Lower lobe of right lung (tissue), 2 donors: ENCODE data around the gene BDKRB2. TPM values are rescaled to one million over a fixed set of nuclear protein-coding genes. Genes with fewer than 3 reads are reported as not detected.
A peak's percentile ranks its signal among the peaks of the same experiment; 100 is the strongest.

Experiments
- ATAC-seq, 2 donors: fragments of 200-7000 bp; cut with Tn5 transposase; one replicate each; pipeline ENCODE4 v1.9.1; 2020 to 2022; ENCODE audit warnings: mild to moderate bottlenecking in 2 of 2, moderate library complexity in 2 of 2
- DNase-seq: peaks from one replicate; pipeline ENCODE4 v3.0.0-alpha.2; 2020
- H3K27ac ChIP-seq: fragments of 200-600 bp; one replicate; pipeline ENCODE4 v1.8.0; 2022
- H3K27me3 ChIP-seq: fragments of 200-600 bp; one replicate; pipeline ENCODE4 v1.8.0; 2022; ENCODE audit warnings: low read depth
- H3K36me3 ChIP-seq: fragments of 200-600 bp; one replicate; pipeline ENCODE4 v1.8.0; 2022; ENCODE audit warnings: mild to moderate bottlenecking
- H3K4me1 ChIP-seq: fragments of 200-600 bp; one replicate; pipeline ENCODE4 v1.8.0; 2022
- H3K4me3 ChIP-seq: fragments of 200-600 bp; one replicate; pipeline ENCODE4 v1.8.0; 2022; ENCODE audit warnings: mild to moderate bottlenecking
- H3K9me3 ChIP-seq: fragments of 200-600 bp; one replicate; pipeline ENCODE4 v1.8.0; 2022
- CTCF ChIP-seq: fragments of 200-600 bp; IDR thresholded peaks from one replicate; pipeline ENCODE4 v1.8.0; 2022; ENCODE audit warnings: antibody characterized with exemption, mild to moderate bottlenecking
- intact Hi-C: fragments of 100-400 bp; cut with DNase I; formaldehyde crosslinking; loops from one replicate; pipeline ENCODE4 v1.11.0; 2022
- long read RNA-seq: library from polyadenylated mRNA; unstranded; transcript quantifications from one replicate; pipeline ENCODE4 v2.0.0, GENCODE V29; 2021
- total RNA-seq: library from RNA; stranded (reverse); fragmentation: NEBNext Ultra II Directional; extraction: Animal tissue kit (Norgen Biotek cat#: 25700); gene quantifications from one replicate; pipeline ENCODE4 v1.2.1, GENCODE V29; 2021
- donor health status: DM: no; HTN: yes; CAD: no; lungs with severe emphysema.

Gene BDKRB2
- 1.3 TPM for total RNA-seq
- long read RNA-seq, partial matches to known transcripts, result 0 of 2 reads
- long read RNA-seq, other reads (novel, unspliced or antisense), result 2 of 2 reads

- no peaks in the 10 kb centered on the region for H3K9me3 ChIP-seq
- peak; percentile 73 for DNase-seq
- ATAC-seq, result peak; percentile 91 to 93
- H3K4me3 ChIP-seq, result peak within 1 kb of the TSS; percentile 45
- H3K27ac ChIP-seq, result peak within 1 kb of the TSS; percentile 66
- H3K4me1 ChIP-seq, result peaks cover 11% of the 10 kb centered on the region
- H3K36me3 ChIP-seq, result no peaks in the 10 kb centered on the region
- no peak for TF ChIP-seq CTCF
- intact Hi-C loops, result no loop called here
- H3K27me3 ChIP-seq, result no peaks in the 10 kb centered on the region
Measured at GRCh38 chr14:96204151-96205058, at the start of gene BDKRB2. Gene BDKRB2 (plus strand): TSS chr14:96204839. CDS start chr14:96237108, 32,269 bp downstream.

- no peaks in the 10 kb centered on the region for H3K4me1 ChIP-seq
Measured at GRCh38 chr14:96154900-96155299, 49.7 kb upstream of the BDKRB2 start.

GRCh38 chr14:96156804-96157760 is 47.6 kb upstream of the BDKRB2 start:
- Histone ChIP-seq H3K9me3 (no peaks in the 10 kb centered on the region), H3K36me3 (no peaks in the 10 kb centered on the region), H3K4me3 (no peak overlapping the region), H3K27ac (no peak overlapping the region), H3K4me1 (no peaks in the 10 kb centered on the region), H3K27me3 (no peaks in the 10 kb centered on the region)
- ATAC-seq (no peak), DNase-seq (no peak)
- TF ChIP-seq CTCF, result no peak
- intact Hi-C loops, result no loop called here

More at GRCh38 chr14:96154900-96155299, 49.7 kb upstream of the BDKRB2 start:
- H3K27ac ChIP-seq, result no peak overlapping the region
- TF ChIP-seq CTCF, result no peak
- intact Hi-C loops, result no loop called here
- H3K27me3 ChIP-seq, result no peaks in the 10 kb centered on the region
- ATAC-seq (no peak), DNase-seq (no peak)
- no peaks in the 10 kb centered on the region for H3K9me3 ChIP-seq
- no peak overlapping the region for H3K4me3 ChIP-seq
- H3K36me3 ChIP-seq, result no peaks in the 10 kb centered on the region

- no peak for DNase-seq
- intact Hi-C loops, result no loop called here
Measured at GRCh38 chr14:96158735-96159134, 45.9 kb upstream of the BDKRB2 start.

More at GRCh38 chr14:96158735-96159134, 45.9 kb upstream of the BDKRB2 start:
- H3K27ac ChIP-seq, result no peak overlapping the region
- no peak for ATAC-seq
- no peak for TF ChIP-seq CTCF
- no peaks in the 10 kb centered on the region for H3K9me3 ChIP-seq
- no peak overlapping the region for H3K4me3 ChIP-seq
- H3K27me3 ChIP-seq, result no peaks in the 10 kb centered on the region
- H3K4me1 ChIP-seq, result no peaks in the 10 kb centered on the region
- H3K36me3 ChIP-seq, result no peaks in the 10 kb centered on the region
